Measurements from ENCODE around the gene NPAP1.
"Not testable (repeated sequence)": the region's sequence is repeated elsewhere in the genome, so short reads cannot be mapped to it uniquely, and the experiment has no call there.

Gene NPAP1

GRCh38 chr15:24662991-24663390, 12.6 kb upstream of the NPAP1 start:
- DNase-seq: no peak
- Histone ChIP-seq H3K9me3 (no peaks in the 10 kb centered on the region), H3K27me3 (no peaks in the 10 kb centered on the region), H3K4me1 (no peaks in the 10 kb centered on the region), H3K4me3 (ENCODE audit: low read depth, low read length) (no peak overlapping the region), H3K36me3 (no peaks in the 10 kb centered on the region)
- no peak for TF ChIP-seq CTCF (IDR thresholded peaks at IDR 0.05; ENCODE audit: low read depth, low read length)

GRCh38 chr15:24676431-24676830, 856 bp downstream of the NPAP1 start:
- no peak for DNase-seq
- H3K9me3 ChIP-seq: no peaks in the 10 kb centered on the region
- no peaks in the 10 kb centered on the region for H3K36me3 ChIP-seq
- H3K4me3 ChIP-seq (ENCODE audit: low read depth, low read length): no peak overlapping the region
- H3K27me3 ChIP-seq: no peaks in the 10 kb centered on the region
- TF ChIP-seq CTCF (IDR thresholded peaks at IDR 0.05; ENCODE audit: low read depth, low read length): no peak
- no peaks in the 10 kb centered on the region for H3K4me1 ChIP-seq

GRCh38 chr15:24678485-24678884, 2.9 kb downstream of the NPAP1 start:
- Histone ChIP-seq H3K36me3 (no peaks in the 10 kb centered on the region), H3K9me3 (no peaks in the 10 kb centered on the region), H3K27me3 (no peaks in the 10 kb centered on the region), H3K4me1 (no peaks in the 10 kb centered on the region), H3K4me3 (ENCODE audit: low read depth, low read length) (no peak overlapping the region)
- no peak for DNase-seq
- no peak for TF ChIP-seq CTCF (IDR thresholded peaks at IDR 0.05; ENCODE audit: low read depth, low read length)

GRCh38 chr15:24682002-24682401, 6.4 kb downstream of the NPAP1 start:
- DNase-seq: no peak
- Histone ChIP-seq H3K27me3 (no peaks in the 10 kb centered on the region), H3K4me3 (ENCODE audit: low read depth, low read length) (no peak overlapping the region), H3K36me3 (no peaks in the 10 kb centered on the region), H3K9me3 (no peaks in the 10 kb centered on the region), H3K4me1 (no peaks in the 10 kb centered on the region)
- TF ChIP-seq CTCF (IDR thresholded peaks at IDR 0.05; ENCODE audit: low read depth, low read length): no peak

- not testable (repeated sequence) for H3K27me3 ChIP-seq; H3K36me3 ChIP-seq; DNase-seq; H3K4me1 ChIP-seq; H3K4me3 ChIP-seq (ENCODE audit: low read depth, low read length); H3K9me3 ChIP-seq
These were observed 7.3 kb downstream of the NPAP1 start for GRCh38 chr15:24682905-24683304.

GRCh38 chr15:24683736-24684135, 8.2 kb downstream of the NPAP1 start:
- no peak for TF ChIP-seq CTCF (IDR thresholded peaks at IDR 0.05; ENCODE audit: low read depth, low read length)
- no peak overlapping the region for H3K4me3 ChIP-seq (ENCODE audit: low read depth, low read length)
- no peaks in the 10 kb centered on the region for H3K9me3 ChIP-seq
- H3K27me3 ChIP-seq: no peaks in the 10 kb centered on the region
- H3K36me3 ChIP-seq: no peaks in the 10 kb centered on the region
- no peaks in the 10 kb centered on the region for H3K4me1 ChIP-seq
- no peak for DNase-seq

- no peaks in the 10 kb centered on the region for H3K27me3 ChIP-seq
- TF ChIP-seq CTCF (IDR thresholded peaks at IDR 0.05; ENCODE audit: low read depth, low read length): no peak
- no peak overlapping the region for H3K4me3 ChIP-seq (ENCODE audit: low read depth, low read length)
- H3K9me3 ChIP-seq: no peaks in the 10 kb centered on the region
- H3K36me3 ChIP-seq: no peaks in the 10 kb centered on the region
- no peak for DNase-seq
- H3K4me1 ChIP-seq: no peaks in the 10 kb centered on the region
These were observed 8.7 kb downstream of the NPAP1 start for GRCh38 chr15:24684313-24684712.

Data from BE2C (cell line).